Osteoblast (primary cell): ENCODE results near the gene SHANK1. TPM values are rescaled to one million over a fixed set of nuclear protein-coding genes. Genes with fewer than 3 reads are reported as not detected.

ENCODE experiments used
- DNase-seq: peaks from one replicate; pipeline ENCODE4 v3.0.0; 2011; ENCODE audit warnings: low spot score, mixed read lengths; ENCODE audit not compliant: insufficient read length; ENCODE audit errors: missing footprints
- H2AFZ ChIP-seq: 2 replicates; pipeline ENCODE4 v1.6.0; 2011; ENCODE audit warnings: mild to moderate bottlenecking, low read length
- H3K27ac ChIP-seq: 2 replicates; pipeline ENCODE4 v1.5.1; 2011; ENCODE audit warnings: mild to moderate bottlenecking, low read depth, low read length, moderate library complexity
- H3K27me3 ChIP-seq: 2 replicates; pipeline ENCODE4 v1.6.0; 2012; ENCODE audit warnings: mild to moderate bottlenecking, control low read depth, inconsistent platforms, low read length, moderate library complexity; ENCODE audit not compliant: insufficient read depth
- H3K36me3 ChIP-seq: 2 replicates; pipeline ENCODE4 v1.5.1; 2011; ENCODE audit warnings: mild to moderate bottlenecking, low read length, control low read depth, moderate library complexity; ENCODE audit not compliant: insufficient read depth
- H3K4me1 ChIP-seq: 2 replicates; pipeline ENCODE4 v1.5.1; 2011; ENCODE audit warnings: mild to moderate bottlenecking, low read length, control low read depth, moderate library complexity; ENCODE audit not compliant: insufficient read depth
- H3K4me2 ChIP-seq: 2 replicates; pipeline ENCODE4 v1.6.0; 2011; ENCODE audit warnings: mild to moderate bottlenecking, low read length; ENCODE audit not compliant: insufficient read depth
- H3K4me3 ChIP-seq: fragments of 200-600 bp; sonication (generic); 3 replicates; pipeline ENCODE4 v1.5.1; 2012; ENCODE audit warnings: mild to moderate bottlenecking, low read length, inconsistent platforms; ENCODE audit not compliant: insufficient read depth
- H3K79me2 ChIP-seq: 2 replicates; pipeline ENCODE4 v1.6.0; 2012; ENCODE audit warnings: mild to moderate bottlenecking, low read length, control low read depth, inconsistent platforms; ENCODE audit not compliant: insufficient read depth
- H3K9me3 ChIP-seq: 2 replicates; pipeline ENCODE4 v1.5.1; 2011; ENCODE audit warnings: low read depth, low read length, control low read depth
- H4K20me1 ChIP-seq: 2 replicates; pipeline ENCODE4 v1.6.0; 2012; ENCODE audit warnings: mild to moderate bottlenecking, low read length, control low read depth; ENCODE audit not compliant: insufficient read depth
- total RNA-seq: library from RNA; depleted of rRNA; stranded (reverse); fragments of >200 nt; gene quantifications from 2 replicates; pipeline ENCODE4 v1.2.3, GENCODE V29; 2012
- TF ChIP-seq, protein P1 (sequence below): IDR thresholded peaks from 2 replicates; pipeline ENCODE4 v1.5.1; 2011; ENCODE audit warnings: mild to moderate bottlenecking, low read depth, low read length, moderate library complexity; ENCODE audit errors: extremely low read depth

Gene SHANK1
- total RNA-seq, 1 donor = 1.1 TPM

DNA sequence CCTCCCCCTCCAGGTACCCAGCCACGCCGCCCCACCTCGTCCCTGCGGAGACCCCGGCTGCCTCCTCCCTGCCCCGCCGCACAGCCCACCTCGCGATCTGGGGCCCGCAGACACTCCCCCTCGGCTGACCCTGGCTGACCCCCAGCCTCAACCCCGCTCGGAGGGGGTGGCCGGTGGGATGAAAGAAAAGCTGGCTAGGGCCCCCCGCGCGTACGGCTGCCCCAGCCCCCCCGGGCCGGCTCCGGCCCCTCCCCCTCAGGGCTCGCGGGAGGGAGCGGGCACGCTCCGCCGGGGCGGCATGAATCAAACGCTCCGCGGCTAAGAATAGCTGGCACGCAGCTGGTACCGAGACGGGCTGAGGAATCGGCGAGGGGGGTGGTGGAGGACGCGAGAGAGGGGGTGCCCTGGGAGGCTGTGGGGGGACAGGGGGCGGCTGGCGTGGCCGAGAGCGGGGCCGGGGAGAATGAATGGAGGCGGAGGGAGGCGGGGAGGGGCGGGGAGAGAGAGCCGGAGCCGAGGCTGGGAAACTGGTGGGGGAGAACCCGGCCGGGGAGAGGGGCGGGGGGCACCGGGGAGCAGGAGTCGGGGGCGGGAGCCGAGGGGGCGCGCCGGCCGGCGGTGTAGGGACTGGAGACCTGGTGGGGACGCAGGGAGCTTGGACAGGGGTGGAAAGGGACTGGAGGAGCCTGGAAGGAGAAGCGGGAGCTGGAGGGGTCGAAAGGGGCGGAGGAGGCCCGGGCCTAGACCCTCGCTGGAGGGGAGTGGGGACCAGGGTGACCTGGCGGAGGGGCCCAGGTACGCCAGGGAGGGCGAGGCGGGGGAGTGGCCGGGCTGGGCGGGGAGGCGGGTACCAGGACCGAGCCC lies 1.1 kb downstream of the SHANK1 start:
- Histone ChIP-seq H3K36me3 (no peaks in the 10 kb centered on the region), H3K27me3 (no peaks in the 10 kb centered on the region), H4K20me1 (peaks cover 7% of the 10 kb centered on the region), H3K79me2 (peaks cover under 1% of the 10 kb centered on the region), H3K4me2 (peak overlapping the region; percentile 76), H3K9me3 (no peaks in the 10 kb centered on the region), H3K27ac (no peak overlapping the region), H2AFZ (no peak overlapping the region), H3K4me3 (peak overlapping the region; percentile 66), H3K4me1 (peaks cover 24% of the 10 kb centered on the region)
- DNase-seq = peak; percentile 96
- TF ChIP-seq, protein P1, sequence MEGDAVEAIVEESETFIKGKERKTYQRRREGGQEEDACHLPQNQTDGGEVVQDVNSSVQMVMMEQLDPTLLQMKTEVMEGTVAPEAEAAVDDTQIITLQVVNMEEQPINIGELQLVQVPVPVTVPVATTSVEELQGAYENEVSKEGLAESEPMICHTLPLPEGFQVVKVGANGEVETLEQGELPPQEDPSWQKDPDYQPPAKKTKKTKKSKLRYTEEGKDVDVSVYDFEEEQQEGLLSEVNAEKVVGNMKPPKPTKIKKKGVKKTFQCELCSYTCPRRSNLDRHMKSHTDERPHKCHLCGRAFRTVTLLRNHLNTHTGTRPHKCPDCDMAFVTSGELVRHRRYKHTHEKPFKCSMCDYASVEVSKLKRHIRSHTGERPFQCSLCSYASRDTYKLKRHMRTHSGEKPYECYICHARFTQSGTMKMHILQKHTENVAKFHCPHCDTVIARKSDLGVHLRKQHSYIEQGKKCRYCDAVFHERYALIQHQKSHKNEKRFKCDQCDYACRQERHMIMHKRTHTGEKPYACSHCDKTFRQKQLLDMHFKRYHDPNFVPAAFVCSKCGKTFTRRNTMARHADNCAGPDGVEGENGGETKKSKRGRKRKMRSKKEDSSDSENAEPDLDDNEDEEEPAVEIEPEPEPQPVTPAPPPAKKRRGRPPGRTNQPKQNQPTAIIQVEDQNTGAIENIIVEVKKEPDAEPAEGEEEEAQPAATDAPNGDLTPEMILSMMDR = no peak

DNA sequence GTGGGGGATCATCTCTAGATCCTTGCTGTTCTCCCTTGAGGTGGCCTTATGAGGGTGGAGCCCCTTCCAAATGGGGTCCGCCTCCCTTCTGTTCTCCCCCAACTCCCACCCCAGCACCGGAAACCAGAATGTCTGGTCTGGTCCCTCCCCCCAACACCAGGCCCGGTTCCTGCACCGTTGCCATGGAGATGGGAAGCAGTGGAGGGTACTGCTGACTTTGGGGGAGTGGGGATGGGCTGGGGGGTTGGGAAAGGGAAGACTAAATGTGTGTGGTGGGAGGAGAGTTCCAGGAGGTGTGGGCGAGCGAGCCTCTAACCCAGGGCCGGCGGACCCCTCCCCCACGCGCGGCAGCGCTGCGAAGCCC lies 1.7 kb downstream of the SHANK1 start:
- peak; percentile 76 for DNase-seq
- TF ChIP-seq, protein P1 = no peak
- no peaks in the 10 kb centered on the region for H3K79me2 ChIP-seq
- no peaks in the 10 kb centered on the region for H3K27me3 ChIP-seq
- no peaks in the 10 kb centered on the region for H3K9me3 ChIP-seq
- no peaks in the 10 kb centered on the region for H3K36me3 ChIP-seq
- no peak overlapping the region for H2AFZ ChIP-seq
- H3K4me2 ChIP-seq = peak overlapping the region; percentile 76
- H3K4me1 ChIP-seq = peaks cover 20% of the 10 kb centered on the region
- H3K4me3 ChIP-seq = peak overlapping the region; percentile 66
- peaks cover 7% of the 10 kb centered on the region for H4K20me1 ChIP-seq
- no peak overlapping the region for H3K27ac ChIP-seq

DNA sequence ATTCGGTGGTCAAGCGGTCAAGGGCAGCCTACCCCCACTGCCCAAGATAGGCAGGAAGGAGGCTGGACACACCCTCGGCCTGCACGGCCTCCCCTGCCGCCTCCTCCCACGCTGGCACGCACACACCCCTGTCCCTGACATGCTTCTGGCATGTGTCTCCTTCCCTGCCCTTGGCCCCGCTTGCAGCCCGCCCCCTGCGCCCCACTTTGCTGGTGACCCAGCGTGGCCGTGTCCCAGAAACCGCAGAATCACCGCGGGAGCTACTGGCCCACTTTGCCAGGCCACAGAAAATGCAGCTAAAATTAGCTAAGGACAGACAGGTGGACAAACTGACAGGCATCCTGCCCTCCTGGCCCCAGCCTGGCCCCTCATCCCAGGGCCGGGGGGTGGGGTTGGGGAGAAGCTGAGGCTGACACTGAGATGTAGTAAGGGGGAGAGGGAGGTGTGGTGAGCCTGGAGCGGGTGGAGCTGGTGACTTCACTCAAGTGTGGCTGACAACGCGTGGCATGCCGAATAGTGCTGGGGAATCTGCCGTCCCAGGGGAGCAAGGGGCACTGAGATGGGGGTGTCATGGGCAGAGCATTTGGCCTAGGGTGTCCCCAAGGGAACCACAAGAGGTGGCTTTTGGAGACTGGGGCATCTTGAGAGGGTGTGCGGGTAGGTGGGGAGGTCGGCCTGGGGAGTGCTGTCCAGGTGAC lies 2.4 kb downstream of the SHANK1 start:
- TF ChIP-seq, protein P1 = no peak
- Histone ChIP-seq H3K36me3 (no peaks in the 10 kb centered on the region), H3K4me2 (no peak overlapping the region), H2AFZ (no peak overlapping the region), H3K27me3 (no peaks in the 10 kb centered on the region), H3K9me3 (no peaks in the 10 kb centered on the region), H3K27ac (no peak overlapping the region), H3K79me2 (no peaks in the 10 kb centered on the region), H4K20me1 (peaks cover 7% of the 10 kb centered on the region), H3K4me3 (no peak overlapping the region), H3K4me1 (peaks cover 13% of the 10 kb centered on the region)
- DNase-seq = peak; percentile 80
